Gastroesophageal sphincter (tissue), 4 donors: ENCODE measurements around the gene SPAG17. TPM values are rescaled to one million over a fixed set of nuclear protein-coding genes. Genes with fewer than 3 reads are reported as not detected.
"Not testable (repeated sequence)": the region's sequence is repeated elsewhere in the genome, so short reads cannot be mapped to it uniquely, and the experiment has no call there.

Source experiments
- ATAC-seq: fragments of 150-250 bp; one replicate; pipeline ENCODE4 v1.9.1; 2016; ENCODE audit warnings: mild to moderate bottlenecking, moderate library complexity
- H3K27ac ChIP-seq, 4 donors: fragments of 200-600 bp; sonication (generic) in 3 of 4; 1 replicate in 3 of 4; 2 replicates in 1 of 4; pipeline ENCODE4 v1.5.1; 2016 to 2019
- H3K27me3 ChIP-seq: fragments of 200-600 bp; sonication (generic); one replicate; pipeline ENCODE4 v1.5.1; 2019
- H3K36me3 ChIP-seq, 2 donors: fragments of 200-600 bp; sonication (generic); one replicate each; pipeline ENCODE4 v1.5.1; 2019; ENCODE audit warnings: control low read depth in 1 of 2
- H3K4me1 ChIP-seq, 3 donors: fragments of 200-600 bp; sonication (generic); 1 replicate in 2 of 3; 2 replicates in 1 of 3; pipeline ENCODE4 v1.5.1; 2016 to 2019; ENCODE audit warnings: control low read depth in 2 of 3
- H3K4me3 ChIP-seq, 2 donors: fragments of 200-600 bp; sonication (generic); one replicate each; pipeline ENCODE4 v1.5.1; 2019; ENCODE audit warnings: mild to moderate bottlenecking in 1 of 2, moderate library complexity in 1 of 2
- H3K9me3 ChIP-seq, 3 donors: fragments of 200-600 bp; sonication (generic); one replicate each; pipeline ENCODE4 v1.5.1; 2017 to 2019; ENCODE audit warnings: control low read depth in 2 of 3
- CTCF ChIP-seq, 4 experiments: fragments of 200-600 bp in 2 of 4; fragments of 450-650 bp in 2 of 4; sonication (generic) in 1 of 4; IDR thresholded peaks; one replicate each; pipeline ENCODE4 v1.5.1; 2017 to 2019; ENCODE audit warnings: antibody characterized with exemption in 4 of 4, mild to moderate bottlenecking in 2 of 4, moderate library complexity in 2 of 4
- EP300 ChIP-seq: sonication (generic); formaldehyde crosslinking; IDR thresholded peaks from one replicate; pipeline ENCODE4 v1.6.1; 2017; ENCODE audit warnings: antibody characterized with exemption, mild to moderate bottlenecking
- POLR2A ChIP-seq, 2 donors: fragments of 450-650 bp; IDR thresholded peaks; one replicate each; pipeline ENCODE4 v1.6.1; 2017; ENCODE audit warnings: antibody characterized with exemption in 2 of 2, mild to moderate bottlenecking in 2 of 2, moderate library complexity in 1 of 2
- POLR2AphosphoS5 ChIP-seq: sonication (generic); formaldehyde crosslinking; IDR thresholded peaks from one replicate; pipeline ENCODE4 v1.6.1; 2017; ENCODE audit warnings: antibody characterized with exemption
- WGBS, 2 donors: methylation state at CpG; one replicate each; pipeline ENCODE4 v1.1.5; 2018; ENCODE audit warnings: low coverage in 1 of 2; 5-methylcytosine and 5-hydroxymethylcytosine counted together
- total RNA-seq, 4 donors: library from RNA; depleted of rRNA; stranded (reverse); fragments of >200 nt; gene quantifications; one replicate each; pipeline ENCODE4 v1.1.0, GENCODE V29; 2016

SPAG17 gene
- total RNA-seq, 4 donors from 2014 or later: 0.13 to 2.2 (median 0.42) TPM

- peak; percentile 61 for ATAC-seq
- H3K4me3 ChIP-seq: peak overlapping the region; percentile 62 to 75
- peaks cover 0 to 5% of the 10 kb centered on the region in 2 donors for H3K36me3 ChIP-seq
- 0% methylated on average over 3 to 8 of the region's 24 CpGs for WGBS, 2 donors
- H3K4me1 ChIP-seq: peaks cover 8 to 47% (median 17%) of the 10 kb centered on the region in 3 donors
- TF ChIP-seq POLR2AphosphoS5 (no peak), CTCF (IDR thresholded peaks at IDR 0.05) (no peak), POLR2A (IDR thresholded peaks at IDR 0.05) (no peak), EP300 (no peak)
- peak overlapping the region; percentile 62 to 92 (median 84) for H3K27ac ChIP-seq
- H3K9me3 ChIP-seq: no peaks in the 10 kb centered on the region
- no peaks in the 10 kb centered on the region for H3K27me3 ChIP-seq
Measured at GRCh38 chr1:117928881-117929342, 256.1 kb downstream of the SPAG17 start.

GRCh38 chr1:117925981-117926380, 259.0 kb downstream of the SPAG17 start:
- no peak for TF ChIP-seq EP300
- no peak for TF ChIP-seq CTCF (IDR thresholded peaks at IDR 0.05)
- TF ChIP-seq POLR2AphosphoS5: no peak
- TF ChIP-seq POLR2A (IDR thresholded peaks at IDR 0.05): no peak
- Histone ChIP-seq H3K4me3 (no peak overlapping the region), H3K4me1 (peaks cover 4 to 35% (median 17%) of the 10 kb centered on the region in 3 donors), H3K27me3 (no peaks in the 10 kb centered on the region), H3K27ac (no peak overlapping the region), H3K9me3 (no peaks in the 10 kb centered on the region), H3K36me3 (no peaks in the 10 kb centered on the region)
- no peak for ATAC-seq
- WGBS, 2 donors: 91 to 94% methylated on average over 3 of the region's 3 CpGs

- H3K4me1 ChIP-seq: peaks cover 0 to 13% (median 2%) of the 10 kb centered on the region in 3 donors
- peaks cover 0 to 22% of the 10 kb centered on the region in 2 donors for H3K36me3 ChIP-seq
- WGBS, 2 donors: 88 to 97% methylated on average over 2 to 6 of the region's 7 CpGs
- H3K27me3 ChIP-seq, H3K4me3 ChIP-seq, H3K27ac ChIP-seq, H3K9me3 ChIP-seq, ATAC-seq: not testable (repeated sequence)
Measured at GRCh38 chr1:117922717-117923116, 262.3 kb downstream of the SPAG17 start.

- whole genome bisulfite sequencing, 2 donors: 91 to 94% methylated on average over 2 of the region's 2 CpGs
- no peaks in the 10 kb centered on the region for H3K27me3 ChIP-seq
- H3K4me3 ChIP-seq: no peak overlapping the region
- TF ChIP-seq EP300: no peak
- no peak for TF ChIP-seq POLR2A (IDR thresholded peaks at IDR 0.05)
- peaks cover 0 to 29% of the 10 kb centered on the region in 2 donors for H3K36me3 ChIP-seq
- no peaks in the 10 kb centered on the region for H3K9me3 ChIP-seq
- no peak overlapping the region for H3K27ac ChIP-seq
- no peak for ATAC-seq
- peaks cover 0 to 5% (median 0%) of the 10 kb centered on the region in 3 donors for H3K4me1 ChIP-seq
Measured at GRCh38 chr1:117921991-117922390, 263.0 kb downstream of the SPAG17 start.

GRCh38 chr1:117919376-117919775, 265.7 kb downstream of the SPAG17 start:
- Histone ChIP-seq H3K27ac (no peak overlapping the region), H3K27me3 (no peaks in the 10 kb centered on the region), H3K9me3 (no peaks in the 10 kb centered on the region), H3K4me1 (no peaks in the 10 kb centered on the region), H3K36me3 (peaks cover 0 to 55% of the 10 kb centered on the region in 2 donors), H3K4me3 (no peak overlapping the region)
- no peak for ATAC-seq
- no peak for TF ChIP-seq CTCF (IDR thresholded peaks at IDR 0.05)
- no peak for TF ChIP-seq POLR2AphosphoS5
- no peak for TF ChIP-seq EP300
- no peak for TF ChIP-seq POLR2A (IDR thresholded peaks at IDR 0.05)

- H3K4me1 ChIP-seq: no peaks in the 10 kb centered on the region
- no peak for ATAC-seq
- no peaks in the 10 kb centered on the region for H3K27me3 ChIP-seq
- peaks cover 7 to 100% of the 10 kb centered on the region in 2 donors for H3K36me3 ChIP-seq
- no peak overlapping the region for H3K27ac ChIP-seq
- H3K9me3 ChIP-seq: no peaks in the 10 kb centered on the region
- no peak for TF ChIP-seq POLR2A (IDR thresholded peaks at IDR 0.05)
- TF ChIP-seq EP300: no peak
- TF ChIP-seq POLR2AphosphoS5: no peak
- no peak for TF ChIP-seq CTCF (IDR thresholded peaks at IDR 0.05)
- no peak overlapping the region for H3K4me3 ChIP-seq
Measured at GRCh38 chr1:117911051-117911450, 274.0 kb downstream of the SPAG17 start.
